HG03108 (cell line): ENCODE data around the gene NPLOC4.
"Not testable (repeated sequence)": the region's sequence is repeated elsewhere in the genome, so short reads cannot be mapped to it uniquely, and the experiment has no call there.

Experiments used
- ATAC-seq: cut with Tn5 transposase; IDR thresholded peaks from one replicate; pipeline ENCODE4 v1.9.1; 2021; ENCODE audit warnings: moderate library complexity; ENCODE audit not compliant: unreplicated experiment

The NPLOC4 gene

GRCh38 chr17:81589612-81590011 is 47.3 kb downstream of the NPLOC4 start:
- no peak for ATAC-seq

GRCh38 chr17:81586096-81586495 is 50.8 kb downstream of the NPLOC4 start:
- no peak for ATAC-seq

- not testable (repeated sequence) for ATAC-seq
Observed at GRCh38 chr17:81584771-81585170, 52.1 kb downstream of the NPLOC4 start.

GRCh38 chr17:81583589-81584342 is 53.1 kb downstream of the NPLOC4 start:
- no peak for ATAC-seq

- ATAC-seq, result no peak
Observed at GRCh38 chr17:81582749-81583148, 54.2 kb downstream of the NPLOC4 start.

- no peak for ATAC-seq
Observed at GRCh38 chr17:81582341-81582740, 54.6 kb downstream of the NPLOC4 start.

GRCh38 chr17:81581758-81582157 is 55.2 kb downstream of the NPLOC4 start:
- ATAC-seq, result no peak

GRCh38 chr17:81580481-81580880 is 56.4 kb downstream of the NPLOC4 start:
- no peak for ATAC-seq

GRCh38 chr17:81579821-81580321 is 57.0 kb downstream of the NPLOC4 start:
- ATAC-seq, result no peak

GRCh38 chr17:81579298-81579697 is 57.6 kb downstream of the NPLOC4 start:
- no peak for ATAC-seq

- no peak for ATAC-seq
Observed at GRCh38 chr17:81578561-81579225, 58.2 kb downstream of the NPLOC4 start.

- no peak for ATAC-seq
Observed at GRCh38 chr17:81578038-81578441, 58.9 kb downstream of the NPLOC4 start.

GRCh38 chr17:81577278-81578000 is 59.5 kb downstream of the NPLOC4 start:
- ATAC-seq, result no peak

GRCh38 chr17:81576621-81577277 is 60.2 kb downstream of the NPLOC4 start:
- no peak for ATAC-seq

- no peak for ATAC-seq
Observed at GRCh38 chr17:81575836-81576235, 61.1 kb downstream of the NPLOC4 start.

GRCh38 chr17:81574643-81574956 is 62.3 kb downstream of the NPLOC4 start:
- ATAC-seq, result no peak

GRCh38 chr17:81573794-81574642 is 62.9 kb downstream of the NPLOC4 start:
- no peak for ATAC-seq

GRCh38 chr17:81572563-81573168 is 64.2 kb downstream of the NPLOC4 start:
- ATAC-seq, result no peak

- ATAC-seq, result no peak
Observed at GRCh38 chr17:81570964-81571363, 65.9 kb downstream of the NPLOC4 start.

GRCh38 chr17:81569986-81570514 is 66.9 kb downstream of the NPLOC4 start:
- no peak for ATAC-seq
